K562 (cell line): ENCODE measurements around the gene ZNF562.

Source experiments
- ATF3 ChIP-seq, 2 experiments: fragments of 450-650 bp in 1 of 2; sonication (generic) in 1 of 2; formaldehyde crosslinking in 1 of 2; IDR thresholded peaks in 1 of 2; conservative IDR thresholded peaks in 1 of 2; 2 replicates each; pipeline versions ENCODE4 v1.6.1 to v1.8.1; 2016 to 2023; ENCODE audit warnings: mild to moderate bottlenecking in 2 of 2, moderate library complexity in 2 of 2, inconsistent platforms in 1 of 2, missing genetic modification reagents in 1 of 2
- E2F4 ChIP-seq: sonication (generic); formaldehyde crosslinking; IDR thresholded peaks from 2 replicates; pipeline ENCODE4 v1.8.0; 2022; ENCODE audit warnings: mild to moderate bottlenecking, low read depth, missing genetic modification reagents
- EGR1 ChIP-seq: fragments of 450-650 bp; conservative IDR thresholded peaks from 2 replicates; pipeline ENCODE4 v1.6.1; 2017; ENCODE audit warnings: mild to moderate bottlenecking
- FOS ChIP-seq: IDR thresholded peaks from 3 replicates; pipeline ENCODE4 v1.6.1; 2011; ENCODE audit not compliant: insufficient read length; ENCODE audit errors: extremely low read depth
- POLR2A ChIP-seq: fragments of 450-650 bp; conservative IDR thresholded peaks from 2 replicates; pipeline ENCODE4 v1.6.1; 2016
- RAD51 ChIP-seq: fragments of 450-650 bp; IDR thresholded peaks from 2 replicates; pipeline ENCODE4 v1.7.1; 2016; ENCODE audit warnings: low read depth, mild to moderate bottlenecking, borderline replicate concordance
- SIN3A ChIP-seq, 2 experiments: fragments of 150-350 bp in 1 of 2; IDR thresholded peaks; 2 replicates each; pipeline ENCODE4 v1.6.1; 2011 to 2016; ENCODE audit warnings: borderline replicate concordance in 2 of 2, low read depth in 2 of 2, low read length in 2 of 2, mild to moderate bottlenecking in 2 of 2, moderate library complexity in 2 of 2; ENCODE audit not compliant: control insufficient read depth in 1 of 2
- SMARCA5 ChIP-seq: fragments of 450-650 bp; IDR thresholded peaks from 2 replicates; pipeline ENCODE4 v1.6.1; 2016
- U2AF2 ChIP-seq: fragments of 200-400 bp; formaldehyde crosslinking; optimal IDR thresholded peaks from 2 replicates; pipeline ENCODE3; 2017; ENCODE audit warnings: low read depth, mild to moderate bottlenecking, low read length
- YY1 ChIP-seq, 3 experiments: IDR thresholded peaks; 2 replicates each; pipeline ENCODE4 v1.6.1; 2011; ENCODE audit warnings: low read length in 2 of 3, mild to moderate bottlenecking in 2 of 3, moderate library complexity in 2 of 3, borderline replicate concordance in 1 of 3, control low read depth in 1 of 3, low read depth in 1 of 3; ENCODE audit not compliant: insufficient read depth in 3 of 3, insufficient replicate concordance in 2 of 3, control insufficient read depth in 1 of 3, insufficient read length in 1 of 3; ENCODE audit errors: extremely low read depth in 1 of 3
- ZBTB2 ChIP-seq: fragments of 450-650 bp; IDR thresholded peaks from 2 replicates; pipeline ENCODE4 v1.6.1; 2016; ENCODE audit warnings: antibody characterized with exemption
- ZNF318 ChIP-seq, 2 experiments: fragments of 450-650 bp; IDR thresholded peaks; 2 replicates each; pipeline ENCODE4 v1.6.1; 2016; ENCODE audit warnings: mild to moderate bottlenecking in 2 of 2, borderline replicate concordance in 1 of 2, low read depth in 1 of 2, moderate library complexity in 1 of 2
- ZNF324 ChIP-seq: fragments of 250-450 bp; sonication (Bioruptor Pico); IDR thresholded peaks from 2 replicates; pipeline ENCODE4 v1.4.0; 2020; ENCODE audit warnings: mild to moderate bottlenecking
- ZNF398 ChIP-seq: fragments of 250-450 bp; sonication (Bioruptor Pico); IDR thresholded peaks from 2 replicates; pipeline ENCODE4 v1.8.0; 2021; ENCODE audit warnings: moderate library complexity, mild to moderate bottlenecking, inconsistent platforms

- no peak for TF ChIP-seq ZBTB2
- TF ChIP-seq YY1 (IDR thresholded peaks at IDR 0.05; ENCODE audit: borderline replicate concordance in 1 of 3, control insufficient read depth in 1 of 3, extremely low read depth in 1 of 3, insufficient read depth in 3 of 3, insufficient read length in 1 of 3, insufficient replicate concordance in 2 of 3, low read depth in 1 of 3, low read length in 2 of 3) = no peak
- no peak for TF ChIP-seq ZNF324 (CRISPR knock-in tag)
- no peak for TF ChIP-seq FOS
- TF ChIP-seq SIN3A (IDR thresholded peaks at IDR 0.05; ENCODE audit: borderline replicate concordance in 2 of 2, control insufficient read depth in 1 of 2, low read depth in 2 of 2, low read length in 2 of 2) = no peak
- no peak for TF ChIP-seq RAD51
- TF ChIP-seq E2F4 (CRISPR knock-in tag) = no peak
- TF ChIP-seq SMARCA5 = no peak
- TF ChIP-seq POLR2A = no peak
- no peak for TF ChIP-seq EGR1
- TF ChIP-seq ATF3 (IDR thresholded peaks at IDR 0.05) = peak; percentile 46
- TF ChIP-seq ATF3 (CRISPR knock-in tag; conservative IDR thresholded peaks at IDR 0.05) = no peak
- no peak for TF ChIP-seq U2AF2
- TF ChIP-seq ZNF318 (IDR thresholded peaks at IDR 0.05; ENCODE audit: borderline replicate concordance in 1 of 2, low read depth in 1 of 2) = no peak
- no peak for TF ChIP-seq ZNF398
Measured at GRCh38 chr19:9720541-9720940, 45.6 kb upstream of the ZNF562 start.
